ENCODE results near the gene MYO1E. TPM values are rescaled to one million over a fixed set of nuclear protein-coding genes. Genes with fewer than 3 reads are reported as not detected.

The MYO1E gene
- total RNA-seq, 1 donor from 2014 or later = 36.4 TPM

DNA sequence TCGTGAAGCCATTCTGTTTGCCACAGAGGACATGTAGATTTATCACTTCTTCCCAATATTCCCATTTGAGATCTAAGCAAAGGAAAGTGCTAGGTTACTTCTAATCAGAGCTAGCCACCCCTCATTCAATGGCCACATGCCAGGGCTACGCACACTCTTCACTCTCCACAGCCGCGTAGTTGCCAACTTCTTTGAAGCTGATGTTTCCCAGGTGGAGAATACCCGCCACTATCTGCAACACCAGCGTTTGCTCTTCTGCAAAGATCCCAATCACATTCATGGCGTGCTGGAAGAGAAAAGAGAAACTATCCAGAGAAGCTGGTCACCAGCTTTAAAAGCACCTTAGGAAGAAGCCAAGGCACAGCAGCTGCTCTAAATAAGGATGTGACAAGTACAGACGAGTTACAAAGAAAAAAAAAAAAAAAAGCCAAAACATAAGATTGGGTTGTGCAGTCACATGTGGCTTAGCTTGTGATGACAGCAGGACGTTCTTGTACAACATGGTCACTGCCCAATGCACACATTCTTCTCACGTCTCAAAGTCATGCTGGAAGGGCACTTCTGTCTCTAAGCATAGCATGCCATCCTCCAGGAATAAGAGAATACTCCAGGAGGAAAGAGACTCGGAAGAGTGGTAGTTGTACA, 149.6 kb downstream of the MYO1E start:
- intact Hi-C loops (cut with micrococcal nuclease) = no loop called here
- ATAC-seq = peak; percentile 43

GRCh38 chr15:59221511-59222505, 150.9 kb downstream of the MYO1E start:
- intact Hi-C loops (cut with micrococcal nuclease) = no loop called here
- no peak for ATAC-seq
- no peak for DNase-seq

More for the DNA sequence above, 149.6 kb downstream of the MYO1E start:
- DNase-seq = no peak

GRCh38 chr15:59218710-59219109, 154.0 kb downstream of the MYO1E start:
- intact Hi-C loops (cut with micrococcal nuclease) = no loop called here
- no peak for DNase-seq
- no peak for ATAC-seq

DNA sequence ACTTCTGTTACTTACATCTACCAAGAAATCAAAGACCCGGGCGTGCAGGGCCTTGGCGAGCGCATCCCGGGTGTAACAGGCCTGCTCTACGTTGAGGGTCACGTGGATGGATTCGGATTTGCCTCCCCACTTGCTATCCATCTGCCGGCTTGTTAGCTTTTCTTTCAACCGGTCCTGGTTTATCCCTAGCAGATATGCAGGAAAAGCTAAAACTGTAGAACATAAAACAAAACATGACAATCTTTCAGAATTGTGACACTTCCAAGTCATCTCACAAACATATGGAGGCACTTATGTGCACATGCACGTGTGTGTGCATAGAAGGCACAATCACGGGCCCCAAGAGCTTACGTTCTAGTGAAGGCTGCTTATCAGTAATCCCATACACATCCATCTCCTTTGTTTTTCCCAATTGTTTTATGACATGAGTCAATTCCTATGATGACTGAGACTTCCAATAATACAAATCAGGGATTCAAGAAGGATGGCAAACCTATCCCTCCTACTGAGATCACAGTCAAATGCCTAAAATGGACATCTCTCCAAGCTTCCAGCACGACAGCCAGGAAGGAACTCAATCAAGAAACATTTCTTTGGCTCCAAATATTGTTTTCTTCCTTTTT, 154.7 kb downstream of the MYO1E start:
- no peak for ATAC-seq
- intact Hi-C loops (cut with micrococcal nuclease) = no loop called here

GRCh38 chr15:59216911-59217310, 155.8 kb downstream of the MYO1E start:
- intact Hi-C loops (cut with micrococcal nuclease) = no loop called here

More for the DNA sequence above, 154.7 kb downstream of the MYO1E start:
- DNase-seq = no peak

GRCh38 chr15:59210186-59210585, 162.5 kb downstream of the MYO1E start:
- intact Hi-C loops (cut with micrococcal nuclease) = no loop called here
- DNase-seq (no peak), ATAC-seq (no peak)

More at GRCh38 chr15:59216911-59217310, 155.8 kb downstream of the MYO1E start:
- ATAC-seq (no peak), DNase-seq (no peak)

DNA sequence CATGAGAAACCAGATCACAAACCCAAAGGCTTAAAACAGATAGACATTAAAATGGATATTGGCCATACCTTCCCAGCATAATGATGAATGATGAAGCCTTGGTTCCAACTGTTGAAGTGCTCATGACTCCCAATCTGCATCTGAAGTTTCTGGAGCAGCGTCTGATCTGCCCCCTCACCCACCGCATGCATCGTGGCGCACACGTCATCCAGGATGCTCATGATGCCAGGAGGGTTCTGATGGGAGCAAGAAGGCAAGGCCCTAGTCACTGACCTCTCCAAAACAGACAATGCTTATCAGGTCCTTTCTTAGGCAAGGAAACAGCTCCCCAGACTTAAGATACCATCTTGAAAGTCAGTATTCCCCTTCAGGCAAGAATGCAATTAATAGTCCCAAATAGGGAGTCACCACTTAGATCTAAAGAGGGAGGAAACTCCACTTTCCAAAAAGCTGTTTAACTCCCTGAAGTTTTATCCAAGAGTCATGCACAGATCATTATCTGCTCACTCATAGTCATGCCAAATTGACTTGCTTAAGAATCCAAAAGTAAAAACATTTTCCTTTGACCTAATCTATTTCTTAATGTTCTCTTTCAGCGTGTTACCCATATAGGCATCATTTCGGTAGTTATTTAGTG, 163.9 kb downstream of the MYO1E start:
- intact Hi-C loops (cut with micrococcal nuclease) = no loop called here
- DNase-seq = no peak
- no peak for ATAC-seq

- ATAC-seq (no peak), DNase-seq (no peak)
- intact Hi-C loops (cut with micrococcal nuclease) = no loop called here
These were observed 166.0 kb downstream of the MYO1E start, which contains the start of gene LDHAL6B for GRCh38 chr15:59206623-59207183. LDHAL6B (plus strand) TSS chr15:59206843; CDS start chr15:59206941, 98 bp downstream.

GRCh38 chr15:59205839-59206622, 166.6 kb downstream of the MYO1E start:
- no peak for ATAC-seq
- intact Hi-C loops (cut with micrococcal nuclease) = no loop called here
- no peak for DNase-seq

- ATAC-seq (no peak), DNase-seq (no peak)
- intact Hi-C loops (cut with micrococcal nuclease) = no loop called here
These were observed 169.0 kb downstream of the MYO1E start for GRCh38 chr15:59203657-59204056.

DNA sequence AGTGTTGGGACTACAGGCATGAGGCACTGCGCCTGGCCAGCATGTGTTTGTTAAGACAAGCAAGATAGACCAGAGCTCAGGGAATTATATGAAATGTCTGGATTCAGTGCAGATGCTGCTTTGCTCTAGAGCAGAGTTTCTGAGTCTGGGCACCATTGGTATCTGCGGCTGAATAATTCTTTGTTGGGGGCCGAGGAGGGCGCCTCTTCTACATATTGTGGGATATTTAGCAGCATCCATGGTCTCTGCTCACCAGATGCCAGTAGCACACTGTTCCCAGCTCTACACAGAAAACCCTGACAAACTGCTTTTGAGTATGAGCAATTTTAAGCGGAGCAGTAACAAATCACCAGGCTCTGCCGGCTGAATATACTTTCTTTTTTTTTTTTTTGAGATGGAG, 169.7 kb downstream of the MYO1E start:
- ATAC-seq (no peak), DNase-seq (no peak)
- intact Hi-C loops (cut with micrococcal nuclease) = no loop called here

- no peak for DNase-seq
- intact Hi-C loops (cut with micrococcal nuclease) = no loop called here
- no peak for ATAC-seq
These were observed 172.1 kb downstream of the MYO1E start for GRCh38 chr15:59200560-59200959.

- intact Hi-C loops (cut with micrococcal nuclease) = no loop called here
- ATAC-seq (peak; percentile 34), DNase-seq (no peak)
These were observed 172.8 kb downstream of the MYO1E start for GRCh38 chr15:59199626-59200465.

DNA sequence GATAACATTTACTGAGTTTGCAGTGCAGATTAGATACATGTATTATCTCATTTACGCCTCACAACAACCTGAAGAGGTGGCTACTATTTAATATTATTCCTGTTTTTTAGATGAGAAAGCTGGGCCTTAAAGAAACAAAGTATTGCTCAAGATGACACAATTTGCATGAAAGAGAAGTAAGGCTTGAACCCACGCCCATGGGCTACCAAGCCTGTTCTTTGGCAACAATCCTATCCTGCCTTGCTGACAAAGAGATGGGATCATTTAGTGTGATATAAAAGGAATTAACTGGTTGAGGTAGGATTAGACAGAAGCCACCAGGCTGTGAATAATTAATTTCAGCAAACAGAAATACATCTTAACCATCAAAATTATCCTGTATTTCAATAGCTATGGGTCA, 175.2 kb downstream of the MYO1E start:
- ATAC-seq (no peak), DNase-seq (no peak)
- intact Hi-C loops (cut with micrococcal nuclease) = no loop called here

DNA sequence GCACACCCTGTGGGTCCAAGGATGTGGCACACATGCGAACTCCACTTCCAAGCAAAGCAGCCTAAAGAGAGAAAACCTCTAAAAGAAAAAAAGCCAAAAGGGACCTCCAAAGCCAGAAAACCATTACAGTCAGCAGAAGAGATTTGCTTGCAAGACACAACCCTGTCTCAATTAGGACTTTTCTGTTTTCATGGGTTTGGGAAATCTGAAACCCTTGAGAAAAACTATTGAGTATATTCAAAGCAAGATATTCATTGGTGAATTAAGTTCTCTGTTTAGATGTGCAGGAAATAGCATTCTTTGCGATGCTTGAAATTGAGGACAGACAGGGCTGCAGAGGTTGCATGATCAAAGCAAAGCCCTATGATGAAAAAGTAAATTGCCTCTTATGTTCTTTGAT, 176.3 kb downstream of the MYO1E start:
- DNase-seq (no peak), ATAC-seq (no peak)
- intact Hi-C loops (cut with micrococcal nuclease) = no loop called here

GRCh38 chr15:59194639-59195325, 177.9 kb downstream of the MYO1E start:
- intact Hi-C loops (cut with micrococcal nuclease) = no loop called here
- ATAC-seq (no peak), DNase-seq (no peak)

GRCh38 chr15:59191855-59192237, 180.8 kb downstream of the MYO1E start:
- DNase-seq (no peak), ATAC-seq (no peak)
- intact Hi-C loops (cut with micrococcal nuclease) = no loop called here
